HG02840 (cell line): ENCODE results near the gene TSACC.
"Not testable (repeated sequence)": the region's sequence is repeated elsewhere in the genome, so short reads cannot be mapped to it uniquely, and the experiment has no call there.

ENCODE experiments used
- ATAC-seq: cut with Tn5 transposase; IDR thresholded peaks from one replicate; pipeline ENCODE4 v1.9.1; 2021; ENCODE audit warnings: mild to moderate bottlenecking, moderate library complexity, moderate number of reproducible peaks; ENCODE audit not compliant: unreplicated experiment, low FRiP score

The TSACC gene

GRCh38 chr1:156344409-156344808 is 6.1 kb downstream of the TSACC start:
- no peak for ATAC-seq

GRCh38 chr1:156346035-156346434 is 7.7 kb downstream of the TSACC start:
- not testable (repeated sequence) for ATAC-seq

GRCh38 chr1:156346636-156347035 is 8.3 kb downstream of the TSACC start:
- ATAC-seq = no peak

GRCh38 chr1:156347331-156347730 is 9.0 kb downstream of the TSACC start:
- ATAC-seq = no peak

- not testable (repeated sequence) for ATAC-seq
Observed at GRCh38 chr1:156352481-156352880, 14.2 kb downstream of the TSACC start.

GRCh38 chr1:156356262-156356874 is 18.0 kb downstream of the TSACC start:
- ATAC-seq = no peak

GRCh38 chr1:156356875-156357534 is 18.7 kb downstream of the TSACC start:
- no peak for ATAC-seq

- ATAC-seq = no peak
Observed at GRCh38 chr1:156357977-156358376, 19.7 kb downstream of the TSACC start.

GRCh38 chr1:156358641-156359040 is 20.3 kb downstream of the TSACC start:
- no peak for ATAC-seq

GRCh38 chr1:156359249-156359648 is 20.9 kb downstream of the TSACC start:
- ATAC-seq = no peak

- no peak for ATAC-seq
Observed at GRCh38 chr1:156359973-156360372, 21.6 kb downstream of the TSACC start.

- no peak for ATAC-seq
Observed at GRCh38 chr1:156360534-156360933, 22.2 kb downstream of the TSACC start.

- no peak for ATAC-seq
Observed at GRCh38 chr1:156365754-156366153, 27.4 kb downstream of the TSACC start.

- ATAC-seq = no peak
Observed at GRCh38 chr1:156366378-156367166, 28.2 kb downstream of the TSACC start.

- no peak for ATAC-seq
Observed at GRCh38 chr1:156367383-156368156, 29.2 kb downstream of the TSACC start.

- no peak for ATAC-seq
Observed at GRCh38 chr1:156368157-156368658, 29.9 kb downstream of the TSACC start.

- no peak for ATAC-seq
Observed at GRCh38 chr1:156368889-156369684, 30.8 kb downstream of the TSACC start, which contains the start of gene RHBG. Gene RHBG, plus strand, starts transcription at chr1:156369211. Its CDS starts 39 bp downstream, at chr1:156369250.

- ATAC-seq = not testable (repeated sequence)
Observed at GRCh38 chr1:156369685-156370286, 31.5 kb downstream of the TSACC start.

- no peak for ATAC-seq
Observed at GRCh38 chr1:156371553-156372264, 33.4 kb downstream of the TSACC start.
